RKO (cell line): ENCODE measurements around the gene RAPGEF6.
"Not testable (repeated sequence)": the region's sequence is repeated elsewhere in the genome, so short reads cannot be mapped to it uniquely, and the experiment has no call there.

ENCODE experiments used
- DNase-seq: peaks from one replicate; pipeline ENCODE4 v3.0.0-alpha.2; 2016; ENCODE audit warnings: low spot score

RAPGEF6 gene

GRCh38 chr5:131608597-131608996 lies 26.4 kb downstream of the RAPGEF6 start:
- no peak for DNase-seq

- no peak for DNase-seq
Observed at GRCh38 chr5:131607903-131608540, 27.0 kb downstream of the RAPGEF6 start.

GRCh38 chr5:131607418-131607817 lies 27.6 kb downstream of the RAPGEF6 start:
- no peak for DNase-seq

- no peak for DNase-seq
Observed at GRCh38 chr5:131605086-131605485, 29.9 kb downstream of the RAPGEF6 start.

GRCh38 chr5:131595088-131596033 lies 39.7 kb downstream of the RAPGEF6 start:
- no peak for DNase-seq

GRCh38 chr5:131593921-131594320 lies 41.1 kb downstream of the RAPGEF6 start:
- no peak for DNase-seq

- DNase-seq, result not testable (repeated sequence)
Observed at GRCh38 chr5:131593436-131593835, 41.6 kb downstream of the RAPGEF6 start.

- DNase-seq, result peak; percentile 65
Observed at GRCh38 chr5:131589510-131590348, 45.3 kb downstream of the RAPGEF6 start.

- peak; percentile 6 for DNase-seq
Observed at GRCh38 chr5:131587541-131587940, 47.5 kb downstream of the RAPGEF6 start.

GRCh38 chr5:131581702-131582101 lies 53.3 kb downstream of the RAPGEF6 start:
- no peak for DNase-seq

GRCh38 chr5:131579917-131580671 lies 54.9 kb downstream of the RAPGEF6 start:
- DNase-seq, result no peak

- DNase-seq, result no peak
Observed at GRCh38 chr5:131575660-131576227, 59.3 kb downstream of the RAPGEF6 start.

- no peak for DNase-seq
Observed at GRCh38 chr5:131571669-131572168, 63.3 kb downstream of the RAPGEF6 start.

- DNase-seq, result no peak
Observed at GRCh38 chr5:131570757-131571156, 64.3 kb downstream of the RAPGEF6 start.

- DNase-seq, result no peak
Observed at GRCh38 chr5:131564229-131564652, 70.8 kb downstream of the RAPGEF6 start.

GRCh38 chr5:131563434-131564228 lies 71.4 kb downstream of the RAPGEF6 start:
- DNase-seq, result peak; percentile 11

GRCh38 chr5:131550606-131551005 lies 84.4 kb downstream of the RAPGEF6 start:
- DNase-seq, result no peak

GRCh38 chr5:131548176-131548575 lies 86.9 kb downstream of the RAPGEF6 start:
- DNase-seq, result no peak

GRCh38 chr5:131545845-131546244 lies 89.2 kb downstream of the RAPGEF6 start:
- DNase-seq, result peak; percentile 46

GRCh38 chr5:131542723-131543122 lies 92.3 kb downstream of the RAPGEF6 start:
- DNase-seq, result no peak
